Placental pericyte (primary cell): Measurements from ENCODE around the gene CLUH. TPM values are rescaled to one million over a fixed set of nuclear protein-coding genes. Genes with fewer than 3 reads are reported as not detected.

Source experiments
- small RNA-seq: library from RNA; depleted of rRNA; stranded (forward); fragments of <200 nt; gene quantifications from one replicate; pipeline ENCODE3, GENCODE V24; 2012; ENCODE audit warnings: low replicate concordance
- total RNA-seq: library from RNA; depleted of rRNA; stranded (reverse); fragments of >200 nt; gene quantifications from 2 replicates; pipeline ENCODE4 v1.2.3, GENCODE V29; 2012

Gene CLUH
- 42.7 and 80.2 TPM in 2 replicates for total RNA-seq

DNA sequence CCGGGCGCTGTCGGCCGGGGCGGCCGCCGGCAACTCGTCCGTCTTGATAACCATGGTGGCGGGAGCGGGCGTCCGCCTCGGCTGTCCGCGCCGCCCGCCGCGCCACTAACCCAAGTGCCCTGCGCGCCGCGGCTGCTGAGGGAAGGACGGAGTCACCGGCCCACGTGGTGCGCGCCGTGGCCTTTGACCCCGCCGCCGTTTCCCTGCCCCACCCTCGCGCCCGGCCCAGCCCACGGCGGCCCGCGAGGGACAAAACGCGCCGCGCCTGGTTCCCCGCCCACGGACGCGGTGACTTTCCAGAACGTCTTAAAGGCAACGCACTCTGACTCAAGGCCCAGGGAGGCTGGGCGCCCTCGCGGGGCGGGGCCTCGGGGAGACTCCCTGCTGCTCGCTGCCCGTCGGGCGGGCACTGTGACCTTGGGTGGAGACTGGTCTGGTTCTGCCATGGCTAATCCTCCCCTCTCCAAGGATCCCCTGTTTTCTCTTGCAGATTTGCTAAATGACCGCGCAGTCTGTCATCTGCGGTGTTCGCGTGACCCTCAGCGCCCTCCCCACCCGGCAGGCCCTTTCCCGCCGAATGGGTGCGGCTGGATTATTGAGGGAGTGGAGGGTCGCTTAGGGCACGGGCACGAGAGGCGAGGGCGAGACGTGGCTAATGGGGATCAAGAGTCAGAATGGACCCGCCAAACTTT lies at the start of gene CLUH:
CLUH (minus strand) TSS at position 157 of the 692 bp plus-strand sequence; CDS start at position 54, 103 bp downstream.

GRCh38 chr17:2749058-2749783 lies 37.7 kb upstream of the CLUH start, which contains the start of gene CCDC92B:
Gene CCDC92B, minus strand, starts transcription at chr17:2749652. Its CDS starts 14,507 bp downstream, at chr17:2735145.

Small RNA genes lying within 50 kb of the gene (small RNA-seq; reads per million reads assigned to genes)
- gene MIR1253 (not detected), gene MIR6776 (not detected), gene RN7SL608P (not detected), gene hsa-mir-1253 (not detected)

Other genes with a start within 250 kb of the CLUH start
- 6.6 and 18.3 TPM in 2 replicates for gene METTL16, start 199.9 kb downstream of the CLUH start, total RNA-seq
- 74.6 and 117 TPM in 2 replicates for gene PAFAH1B1, start 118.1 kb downstream of the CLUH start, total RNA-seq
- not detected in 2 replicates for gene CCDC92B, start 37.9 kb upstream of the CLUH start, total RNA-seq
- gene RAP1GAP2, start 84.7 kb upstream of the CLUH start, total RNA-seq = 0.44 and 3.7 TPM in 2 replicates